Glomerular visceral epithelial cell (primary cell): ENCODE measurements around the gene GPNMB.

ENCODE experiments used
- DNase-seq: peaks from one replicate; pipeline ENCODE4 v3.0.0-alpha.2; 2016; ENCODE audit errors: extremely low spot score

The GPNMB gene

GRCh38 chr7:23273141-23273599, 26.6 kb downstream of the GPNMB start:
- DNase-seq, result peak; percentile 94

DNA sequence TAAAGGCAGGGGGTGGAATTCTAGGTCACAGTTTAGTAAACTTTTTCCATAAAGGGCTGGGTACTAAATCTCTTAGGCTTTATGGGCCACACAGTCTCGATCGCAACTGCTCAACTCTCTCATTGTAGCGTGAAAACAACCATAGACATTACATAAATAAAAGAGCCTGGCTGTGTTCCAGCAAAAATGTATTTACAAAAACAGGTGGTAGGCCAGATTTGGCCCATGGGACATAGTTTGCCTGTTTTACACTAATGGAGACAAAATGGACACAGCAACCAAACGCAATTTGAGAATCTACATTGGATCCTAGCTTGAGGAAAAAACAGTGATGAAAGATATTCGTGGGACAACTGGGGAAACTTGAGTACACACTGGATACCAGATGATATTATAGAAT, 29.3 kb downstream of the GPNMB start:
- DNase-seq, result no peak

- DNase-seq, result no peak
These were observed 29.8 kb downstream of the GPNMB start for GRCh38 chr7:23276376-23276775.

GRCh38 chr7:23276947-23277346, 30.4 kb downstream of the GPNMB start:
- DNase-seq, result no peak

GRCh38 chr7:23277359-23277989, 30.9 kb downstream of the GPNMB start:
- DNase-seq, result peak; percentile 66

DNA sequence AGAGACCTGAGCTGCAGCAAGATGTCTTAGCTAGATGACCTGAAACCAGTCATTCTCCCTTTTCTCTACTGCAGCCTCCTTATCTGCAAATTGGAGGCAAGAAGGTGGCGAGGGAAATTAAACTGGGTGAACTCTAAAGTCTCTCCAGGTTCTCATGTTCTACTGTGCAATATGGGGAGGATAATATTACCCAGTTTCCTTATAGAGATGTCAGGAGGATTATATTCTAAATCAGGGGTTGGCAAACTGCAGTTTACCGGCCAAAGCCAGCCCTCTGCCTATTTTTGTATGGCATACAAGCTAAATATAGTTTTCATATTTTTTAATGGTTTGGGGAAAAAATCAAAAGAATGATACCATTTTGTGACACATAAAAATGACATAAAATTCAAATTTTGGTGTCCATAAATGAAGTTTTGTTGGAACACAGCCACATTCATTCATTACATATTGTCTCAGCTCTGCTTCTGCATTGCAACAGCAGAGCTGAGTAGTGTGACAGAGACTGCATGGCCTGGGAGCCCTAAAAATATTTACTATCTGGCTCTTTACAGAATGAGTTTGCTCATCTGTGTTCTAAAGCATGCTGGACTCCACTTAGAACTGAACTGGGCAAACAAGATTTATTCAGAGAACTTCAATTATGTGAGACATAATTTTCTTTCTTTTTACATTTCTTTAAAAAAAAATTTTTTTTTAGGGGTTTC, 33.4 kb downstream of the GPNMB start:
- DNase-seq, result no peak

GRCh38 chr7:23283086-23283485, 36.5 kb downstream of the GPNMB start:
- no peak for DNase-seq

DNA sequence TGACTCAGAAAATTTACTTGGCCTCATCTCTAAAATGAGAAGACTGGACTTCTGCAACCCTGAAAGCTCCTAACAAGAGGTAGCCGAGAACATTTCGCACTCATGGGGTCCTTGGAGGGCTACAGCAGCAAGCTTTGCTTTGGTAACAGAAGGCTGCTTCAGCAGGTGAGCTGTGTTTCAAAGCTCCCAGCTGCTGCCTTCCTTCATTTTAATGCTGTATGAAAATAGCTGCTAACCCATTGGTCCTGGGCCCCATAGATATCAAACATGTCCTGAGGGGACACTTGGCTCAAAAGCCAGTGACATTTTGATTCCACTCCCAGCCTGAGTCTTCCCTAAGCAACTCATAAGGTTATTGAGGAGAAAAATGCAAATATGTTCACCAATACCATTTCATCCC, 38.3 kb downstream of the GPNMB start:
- DNase-seq, result no peak

DNA sequence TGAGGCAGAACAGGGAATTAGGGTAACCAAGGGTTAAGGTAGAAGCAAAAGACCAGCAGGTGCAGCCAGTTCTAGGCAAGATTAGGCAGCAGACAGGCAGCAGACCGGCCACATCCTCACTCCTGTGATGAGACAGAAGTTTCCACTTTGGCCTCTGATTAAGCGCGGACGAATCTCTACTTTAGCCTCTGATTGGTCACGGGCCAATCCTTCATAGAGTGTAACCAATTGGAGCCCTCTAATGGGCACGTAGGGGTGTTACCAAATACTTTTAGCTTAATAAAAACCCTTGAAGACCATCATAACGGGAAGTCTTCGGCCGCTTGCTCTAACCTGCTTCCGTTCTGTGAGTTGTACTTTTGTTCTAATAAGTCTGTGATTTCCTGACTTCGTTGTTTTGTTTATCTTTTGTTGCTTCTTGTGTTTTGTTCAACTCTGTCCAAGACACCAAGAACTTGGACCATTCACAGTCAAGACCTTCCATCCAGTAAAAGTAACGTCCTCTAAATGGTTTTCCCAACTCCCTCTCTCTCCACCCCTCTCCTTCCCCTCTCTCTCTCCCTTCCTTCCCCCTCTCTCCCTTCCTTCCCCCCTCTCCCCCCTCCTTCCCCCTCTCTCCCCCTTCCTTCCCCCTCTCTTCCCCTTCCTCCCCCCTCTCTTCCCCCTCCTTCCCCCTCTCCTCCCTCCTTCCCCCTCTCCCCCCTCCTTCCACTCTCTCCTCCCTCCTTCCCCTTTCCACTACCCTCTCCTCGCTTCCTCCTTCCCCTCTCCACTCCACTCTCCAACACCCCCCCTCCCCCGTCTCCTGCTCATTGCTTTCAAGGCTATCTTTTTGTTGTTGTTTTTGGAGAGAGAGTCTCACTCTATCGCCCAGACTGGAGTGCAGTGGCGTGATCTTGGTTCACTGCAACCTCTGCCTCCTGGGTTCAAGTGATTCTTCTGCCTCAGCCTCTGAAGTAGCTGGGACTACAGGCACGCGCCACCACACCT, 39.4 kb downstream of the GPNMB start:
- no peak for DNase-seq

DNA sequence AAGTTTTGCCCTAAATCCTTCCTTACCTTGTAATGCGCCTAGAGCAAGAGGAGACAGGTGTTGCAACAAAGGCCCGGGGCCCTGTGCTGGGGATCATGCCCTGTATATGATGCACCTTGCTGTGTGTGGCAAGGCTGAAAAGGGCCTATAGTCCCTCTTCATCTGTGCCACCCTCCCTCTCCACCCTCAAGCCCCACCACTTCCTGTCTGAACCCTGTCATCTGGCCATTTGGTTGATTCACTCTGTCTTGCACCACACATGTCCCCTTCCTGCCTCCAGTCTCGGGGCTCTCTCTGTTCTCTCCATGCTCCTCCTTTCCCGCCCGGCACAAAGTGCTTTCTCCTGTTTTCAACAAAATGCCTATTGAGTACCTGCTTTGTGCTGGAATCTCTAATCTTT, 41.0 kb downstream of the GPNMB start:
- DNase-seq, result no peak

- DNase-seq, result no peak
These were observed 44.4 kb downstream of the GPNMB start for GRCh38 chr7:23290993-23291392.

DNA sequence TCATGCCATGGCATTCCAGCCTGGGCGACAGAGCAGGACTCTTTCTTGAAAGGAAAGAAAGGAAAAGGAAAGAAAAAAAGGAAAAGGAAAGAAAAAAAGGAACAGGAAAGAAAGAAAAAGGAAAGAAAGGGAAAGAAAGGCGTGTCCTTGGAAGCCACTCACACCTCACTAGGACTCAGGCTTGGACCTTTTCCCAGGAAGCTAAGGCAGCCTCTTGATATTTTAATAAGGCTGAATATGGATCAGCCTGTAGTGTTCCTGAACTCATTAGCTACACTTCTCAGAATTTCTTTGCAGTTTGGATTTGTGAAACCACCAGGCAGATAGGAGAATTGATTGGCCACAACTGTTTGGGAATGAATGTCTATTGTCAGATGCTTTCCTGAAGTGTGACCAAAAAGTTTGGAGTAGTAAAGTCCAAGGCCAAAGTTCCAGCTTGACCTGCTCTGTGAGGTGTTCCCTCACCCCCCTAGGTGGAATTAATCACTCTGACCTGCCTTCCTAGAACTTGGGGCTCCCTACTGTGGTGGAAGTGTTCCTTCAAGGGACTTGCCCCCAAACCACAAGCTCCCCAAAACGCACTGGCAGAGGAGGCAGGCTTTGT, 45.5 kb downstream of the GPNMB start:
- DNase-seq, result no peak

DNA sequence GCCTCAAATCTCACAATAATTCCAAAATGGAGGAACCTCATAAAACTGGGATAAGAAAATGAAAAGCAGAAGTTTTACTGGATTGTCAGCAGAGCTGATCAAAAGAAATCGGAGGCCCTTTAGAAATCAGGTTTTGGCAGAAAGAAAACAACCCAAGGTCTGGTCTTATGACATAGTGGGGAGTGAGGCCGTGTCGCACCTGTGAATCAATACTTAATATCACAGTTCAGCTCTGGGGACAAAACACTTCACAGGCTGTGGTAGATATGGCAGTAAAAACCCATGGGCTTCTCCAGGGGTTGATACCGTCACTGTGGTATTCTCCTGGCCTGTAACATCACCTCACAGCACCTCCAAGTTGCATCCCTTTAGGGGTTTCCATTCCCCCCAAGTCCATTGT, 46.0 kb downstream of the GPNMB start:
- DNase-seq, result no peak

DNA sequence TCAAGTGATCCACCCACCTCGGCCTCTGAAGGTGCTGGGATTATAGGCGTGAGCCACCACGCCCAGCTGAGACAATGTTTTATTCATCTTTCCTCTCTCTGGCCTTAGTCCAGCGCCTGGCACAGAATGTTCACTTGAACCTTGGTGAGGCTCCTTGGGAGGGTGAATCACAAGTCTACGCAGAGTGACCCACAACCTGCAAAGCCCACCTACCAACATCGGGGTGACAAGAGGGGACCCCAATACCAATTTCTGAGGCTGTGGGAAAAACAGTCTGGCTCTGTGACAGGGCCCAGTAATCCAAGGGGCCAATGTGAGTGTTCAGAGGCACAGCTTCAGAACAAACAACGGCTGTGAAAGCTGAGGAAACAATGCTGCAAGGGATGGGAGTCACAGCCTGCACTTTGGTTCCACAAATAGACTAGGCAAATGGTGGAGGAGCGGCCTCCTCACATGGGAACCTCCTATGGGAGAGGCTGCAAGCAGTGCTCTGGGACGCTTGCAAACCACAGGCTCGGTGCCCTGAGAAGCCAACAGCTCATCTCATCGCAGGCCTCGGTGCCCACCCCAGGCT, 47.0 kb downstream of the GPNMB start:
- DNase-seq, result no peak

DNA sequence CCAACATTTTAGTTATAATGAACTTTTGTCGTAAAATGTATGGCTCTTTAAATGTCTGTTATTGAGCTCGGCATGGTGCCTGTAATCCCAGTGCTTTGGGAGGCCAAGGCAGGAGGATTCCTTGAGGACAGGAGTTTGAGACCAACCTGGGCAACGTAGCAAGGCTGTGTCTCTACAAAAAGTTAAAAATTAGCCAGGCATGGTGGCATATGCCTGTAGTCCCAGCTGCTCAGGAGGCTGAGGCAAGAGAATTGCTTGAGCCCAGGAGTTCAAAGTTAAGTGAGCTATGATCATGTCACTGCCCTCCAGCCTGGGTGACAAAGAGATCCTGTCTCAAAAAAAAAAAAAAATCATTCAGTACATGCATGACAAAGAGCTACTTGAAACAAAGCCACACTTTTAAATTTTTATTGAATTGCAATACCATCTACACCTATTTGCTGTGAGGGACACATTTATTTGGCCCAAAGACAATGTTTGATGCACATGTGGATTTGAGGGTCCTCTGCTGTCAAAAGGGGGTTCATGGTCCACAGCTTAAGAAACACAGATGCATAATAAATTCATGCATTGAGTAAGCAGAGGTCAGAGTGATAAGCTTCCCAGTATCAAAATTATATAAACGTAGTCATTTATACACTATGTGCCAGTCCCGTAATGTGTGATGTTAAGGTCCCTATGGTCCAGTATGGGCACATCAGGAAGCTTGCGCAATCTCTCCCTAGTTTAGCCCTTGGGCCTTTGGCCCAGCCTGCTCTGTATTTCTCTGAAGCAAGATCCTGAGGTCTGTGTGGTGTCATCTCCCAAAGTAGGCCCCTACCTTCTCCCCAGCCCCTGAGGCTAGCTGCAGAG, 48.2 kb downstream of the GPNMB start:
- DNase-seq, result no peak

- no peak for DNase-seq
These were observed 48.8 kb downstream of the GPNMB start for GRCh38 chr7:23295401-23295697.

DNA sequence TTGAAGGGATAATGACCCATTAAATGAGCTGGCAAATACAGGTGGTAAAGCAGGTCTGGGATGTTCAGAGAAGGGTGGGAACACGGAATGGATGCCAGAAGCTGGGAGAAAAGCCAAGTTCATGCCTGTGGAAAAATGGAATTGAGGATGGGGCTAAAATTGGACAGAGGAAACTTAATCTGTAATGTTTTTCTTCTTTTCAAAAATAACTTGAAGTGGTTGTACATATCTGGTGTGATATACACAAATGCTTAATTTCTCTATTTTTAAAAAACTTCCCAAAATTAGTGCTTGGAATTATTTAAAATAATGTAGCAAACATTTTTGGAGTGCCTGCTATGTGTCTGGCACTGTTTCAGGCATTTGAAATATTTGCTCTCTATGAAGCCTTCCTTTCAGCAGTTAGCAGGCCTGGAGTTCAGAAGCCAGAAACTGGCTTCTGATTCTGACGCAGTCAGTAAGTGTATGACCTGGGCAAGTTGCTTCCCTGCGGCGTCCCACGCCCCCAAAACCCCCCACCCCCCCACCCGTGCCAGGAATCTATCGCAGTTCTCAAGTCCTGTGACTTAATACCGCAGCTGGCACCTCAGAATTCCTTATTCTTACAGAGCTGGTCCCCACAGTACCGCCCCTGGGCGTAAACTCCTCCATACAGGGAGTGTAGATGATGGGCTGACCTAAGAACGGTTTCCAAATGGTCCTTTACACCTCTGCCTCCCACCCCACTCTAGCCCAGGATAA, 51.7 kb downstream of the GPNMB start:
- DNase-seq, result peak; percentile 29

- peak; percentile 93 for DNase-seq
These were observed 52.6 kb downstream of the GPNMB start, which contains the start of gene MALSU1 for GRCh38 chr7:23298885-23299769. MALSU1 (plus strand) TSS chr7:23299339; CDS start chr7:23299353, 14 bp downstream.

- DNase-seq, result no peak
These were observed 53.3 kb downstream of the GPNMB start for GRCh38 chr7:23299770-23300300.
